Measurements from ENCODE around the gene CNTNAP5. TPM values are rescaled to one million over a fixed set of nuclear protein-coding genes. Genes with fewer than 3 reads are reported as not detected.

The CNTNAP5 gene
- total and polyA plus RNA-seq, 5 donors from 2014 or later = not detected

DNA sequence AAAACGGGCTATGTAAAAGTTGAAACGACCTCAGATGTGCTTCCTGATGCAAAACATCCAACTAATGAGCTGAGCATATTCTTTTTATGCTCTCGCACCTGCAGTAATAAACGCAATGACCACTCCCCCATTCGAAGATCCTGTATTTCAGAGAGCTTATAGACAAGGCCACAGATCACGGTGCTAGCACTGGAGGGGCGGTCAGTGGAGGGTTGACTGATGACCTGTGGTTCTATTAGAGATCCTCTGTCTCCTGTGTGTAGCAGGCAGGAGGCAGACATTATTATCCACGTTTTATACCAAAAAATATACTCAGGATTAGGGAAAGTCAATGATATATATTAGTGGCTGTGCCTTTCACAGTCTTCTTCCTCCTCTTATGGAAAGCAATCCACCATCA is 457.0 kb downstream of the CNTNAP5 start:
- Mint-ChIP-seq H3K9me3 (peaks cover 1 to 11% (median 7%) of the 10 kb centered on the region in 7 donors), H3K4me3 (no peak overlapping the region), H3K4me1 (no peaks in the 10 kb centered on the region), H3K27ac (no peak overlapping the region), H3K27me3 (no peaks in the 10 kb centered on the region), H3K36me3 (no peaks in the 10 kb centered on the region)
- Histone ChIP-seq H3K36me3 (ENCODE audit: control insufficient read depth, insufficient read depth, low read length) (no peaks in the 10 kb centered on the region), H3K27me3 (ENCODE audit: control insufficient read depth, insufficient read depth, low read length) (no peaks in the 10 kb centered on the region), H3K9me3 (ENCODE audit: control insufficient read depth in 2 of 2, low read length in 2 of 2) (peaks cover 0 to 4% of the 10 kb centered on the region in 2 experiments), H3K4me3 (ENCODE audit: low read depth, low read length) (no peak overlapping the region), H3K27ac (ENCODE audit: insufficient read depth, low read length, poor library complexity, severe bottlenecking) (no peak overlapping the region), H3K4me1 (ENCODE audit: control insufficient read depth, insufficient read depth, low read length, poor library complexity, severe bottlenecking) (no peaks in the 10 kb centered on the region)
- ATAC-seq (ENCODE audit: low read depth in 2 of 2) (no peak), DNase-seq (no peak)

DNA sequence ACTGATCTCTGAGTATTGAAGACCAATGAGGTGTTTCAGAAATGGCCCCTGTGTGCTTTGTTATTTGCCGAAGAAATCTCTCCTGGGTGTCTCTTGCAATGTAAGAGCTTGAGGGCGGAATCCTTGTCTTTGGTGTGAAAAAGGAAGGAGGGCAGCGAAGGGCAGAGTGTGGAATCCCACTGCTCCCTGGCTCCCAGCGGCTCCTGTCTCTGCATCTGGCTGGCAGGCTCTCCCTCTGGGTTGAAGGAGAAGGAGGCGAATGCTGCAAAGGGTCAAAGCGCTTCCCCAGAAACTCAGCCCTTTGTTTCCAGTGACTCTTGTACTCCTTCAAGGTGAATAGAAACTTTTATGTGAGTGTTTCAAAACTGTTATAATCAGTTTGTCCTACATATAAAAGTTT is 457.5 kb downstream of the CNTNAP5 start:
- H3K36me3 ChIP-seq (ENCODE audit: control insufficient read depth, insufficient read depth, low read length) = no peaks in the 10 kb centered on the region
- ATAC-seq (ENCODE audit: low read depth in 2 of 2) (no peak), DNase-seq (no peak)
- H3K4me1 ChIP-seq (ENCODE audit: control insufficient read depth, insufficient read depth, low read length, poor library complexity, severe bottlenecking) = no peaks in the 10 kb centered on the region
- no peaks in the 10 kb centered on the region for H3K27me3 ChIP-seq (ENCODE audit: control insufficient read depth, insufficient read depth, low read length)
- H3K27ac ChIP-seq (ENCODE audit: insufficient read depth, low read length, poor library complexity, severe bottlenecking) = no peak overlapping the region
- Mint-ChIP-seq H3K4me1 (no peaks in the 10 kb centered on the region), H3K36me3 (no peaks in the 10 kb centered on the region), H3K27ac (no peak overlapping the region), H3K4me3 (no peak overlapping the region), H3K27me3 (no peaks in the 10 kb centered on the region), H3K9me3 (peaks cover 1 to 11% (median 7%) of the 10 kb centered on the region in 7 donors)
- H3K9me3 ChIP-seq (ENCODE audit: control insufficient read depth in 2 of 2, low read length in 2 of 2) = peaks cover 0 to 4% of the 10 kb centered on the region in 2 experiments
- no peak overlapping the region for H3K4me3 ChIP-seq (ENCODE audit: low read depth, low read length)

DNA sequence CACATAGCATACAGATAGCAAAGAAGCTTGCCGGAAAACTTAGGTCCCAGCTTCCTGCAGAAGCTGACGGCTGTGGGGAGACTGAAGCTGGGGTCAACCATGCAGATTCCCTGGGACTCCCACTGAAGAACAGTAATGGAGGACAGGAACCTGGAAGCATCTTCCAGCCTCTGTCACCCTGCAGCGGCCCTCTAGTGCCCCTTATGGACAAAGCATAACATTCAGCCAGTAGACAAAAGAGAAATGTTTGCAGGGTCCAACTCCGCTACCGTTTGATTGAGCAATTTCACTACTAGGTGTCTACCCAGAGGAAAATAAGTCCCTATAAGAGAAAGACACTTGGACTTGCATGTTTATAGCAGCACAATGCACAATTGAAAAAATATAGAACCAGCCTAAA is 460.6 kb downstream of the CNTNAP5 start:
- Mint-ChIP-seq H3K9me3 (peaks cover 3 to 8% (median 6%) of the 10 kb centered on the region in 7 donors), H3K4me1 (no peaks in the 10 kb centered on the region), H3K36me3 (no peaks in the 10 kb centered on the region), H3K27me3 (no peaks in the 10 kb centered on the region), H3K4me3 (no peak overlapping the region), H3K27ac (no peak overlapping the region)
- Histone ChIP-seq H3K9me3 (ENCODE audit: control insufficient read depth in 2 of 2, low read length in 2 of 2) (peaks cover 0 to 4% of the 10 kb centered on the region in 2 experiments), H3K36me3 (ENCODE audit: control insufficient read depth, insufficient read depth, low read length) (no peaks in the 10 kb centered on the region), H3K27me3 (ENCODE audit: control insufficient read depth, insufficient read depth, low read length) (no peaks in the 10 kb centered on the region), H3K27ac (ENCODE audit: insufficient read depth, low read length, poor library complexity, severe bottlenecking) (no peak overlapping the region), H3K4me1 (ENCODE audit: control insufficient read depth, insufficient read depth, low read length, poor library complexity, severe bottlenecking) (no peaks in the 10 kb centered on the region), H3K4me3 (ENCODE audit: low read depth, low read length) (no peak overlapping the region)
- no peak for ATAC-seq (ENCODE audit: low read depth in 2 of 2)
- DNase-seq = no peak

DNA sequence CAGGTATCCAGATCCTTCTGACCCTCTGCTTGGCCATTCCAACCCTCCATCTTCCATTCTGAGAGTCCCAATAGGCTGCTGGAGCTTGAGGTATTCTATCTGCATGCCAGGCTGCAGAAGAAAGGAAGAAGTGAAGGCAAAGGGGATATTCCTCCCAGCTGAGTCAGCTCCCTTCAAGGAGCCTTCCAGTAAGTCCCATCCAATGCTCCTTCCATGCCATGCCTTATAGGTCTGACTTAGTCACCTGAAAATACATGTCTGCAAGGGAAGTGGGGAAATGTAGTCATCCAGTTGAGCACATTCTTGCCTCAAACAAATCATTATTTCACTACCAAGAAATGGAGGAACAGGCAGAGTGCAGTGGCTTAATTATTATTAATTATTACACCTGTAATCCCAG is 464.6 kb downstream of the CNTNAP5 start:
- DNase-seq (no peak), ATAC-seq (ENCODE audit: low read depth in 2 of 2) (no peak)
- no peaks in the 10 kb centered on the region for H3K4me1 Mint-ChIP-seq
- no peaks in the 10 kb centered on the region for H3K36me3 Mint-ChIP-seq
- Histone ChIP-seq H3K27me3 (ENCODE audit: control insufficient read depth, insufficient read depth, low read length) (no peaks in the 10 kb centered on the region), H3K4me1 (ENCODE audit: control insufficient read depth, insufficient read depth, low read length, poor library complexity, severe bottlenecking) (no peaks in the 10 kb centered on the region), H3K27ac (ENCODE audit: insufficient read depth, low read length, poor library complexity, severe bottlenecking) (no peak overlapping the region), H3K9me3 (ENCODE audit: control insufficient read depth in 2 of 2, low read length in 2 of 2) (no peaks in the 10 kb centered on the region), H3K4me3 (ENCODE audit: low read depth, low read length) (no peak overlapping the region), H3K36me3 (ENCODE audit: control insufficient read depth, insufficient read depth, low read length) (no peaks in the 10 kb centered on the region)
- peaks cover 0 to 8% (median 4%) of the 10 kb centered on the region in 7 donors for H3K9me3 Mint-ChIP-seq
- H3K27me3 Mint-ChIP-seq = no peaks in the 10 kb centered on the region
- no peak overlapping the region for H3K27ac Mint-ChIP-seq
- H3K4me3 Mint-ChIP-seq = no peak overlapping the region

DNA sequence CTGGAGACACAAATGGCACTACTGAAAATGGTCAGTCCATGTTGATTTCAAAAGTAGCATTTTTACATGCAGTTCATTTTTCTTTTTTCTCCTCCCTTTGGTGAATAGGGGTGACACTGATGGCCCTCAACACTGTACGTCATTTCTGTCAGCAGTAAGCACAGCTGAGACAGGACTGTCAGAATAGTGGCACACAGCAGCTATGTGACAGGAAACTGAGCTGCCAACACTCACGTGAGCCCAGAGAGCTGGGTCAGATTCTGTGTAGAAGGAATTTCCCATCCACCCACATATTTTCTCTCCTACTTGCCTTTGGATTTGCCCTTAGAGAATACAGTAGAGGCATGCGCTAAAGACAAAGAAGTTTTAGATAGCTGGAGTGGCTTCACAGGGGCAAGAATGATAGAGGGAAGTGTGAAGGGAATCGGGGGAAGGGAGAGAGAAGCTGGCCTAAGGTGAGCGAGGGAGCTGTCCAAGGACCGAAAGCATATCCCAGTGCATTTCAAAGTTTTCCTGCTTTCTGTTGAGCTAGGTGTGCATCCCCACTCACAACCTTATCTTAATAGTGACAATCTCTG is 476.6 kb downstream of the CNTNAP5 start:
- Mint-ChIP-seq H3K9me3 (peaks cover 4 to 29% (median 7%) of the 10 kb centered on the region in 7 donors), H3K36me3 (no peaks in the 10 kb centered on the region), H3K27me3 (no peaks in the 10 kb centered on the region), H3K27ac (no peak overlapping the region), H3K4me1 (no peaks in the 10 kb centered on the region), H3K4me3 (no peak overlapping the region)
- ATAC-seq (ENCODE audit: low read depth in 2 of 2) = no peak
- H3K36me3 ChIP-seq (ENCODE audit: control insufficient read depth, insufficient read depth, low read length) = no peaks in the 10 kb centered on the region
- no peak overlapping the region for H3K27ac ChIP-seq (ENCODE audit: insufficient read depth, low read length, poor library complexity, severe bottlenecking)
- no peak for DNase-seq
- H3K4me3 ChIP-seq (ENCODE audit: low read depth, low read length) = no peak overlapping the region
- H3K4me1 ChIP-seq (ENCODE audit: control insufficient read depth, insufficient read depth, low read length, poor library complexity, severe bottlenecking) = no peaks in the 10 kb centered on the region
- H3K9me3 ChIP-seq (ENCODE audit: control insufficient read depth in 2 of 2, low read length in 2 of 2) = peaks cover 0 to 6% of the 10 kb centered on the region in 2 experiments
- H3K27me3 ChIP-seq (ENCODE audit: control insufficient read depth, insufficient read depth, low read length) = no peaks in the 10 kb centered on the region

GRCh38 chr2:124514236-124514635 is 489.1 kb downstream of the CNTNAP5 start:
- peaks cover 2 to 23% (median 8%) of the 10 kb centered on the region in 7 donors for H3K9me3 Mint-ChIP-seq
- DNase-seq (no peak), ATAC-seq (ENCODE audit: low read depth in 2 of 2) (no peak)
- peaks cover 3% of the 10 kb centered on the region for H3K36me3 Mint-ChIP-seq
- Histone ChIP-seq H3K4me1 (ENCODE audit: control insufficient read depth, insufficient read depth, low read length, poor library complexity, severe bottlenecking) (no peaks in the 10 kb centered on the region), H3K36me3 (ENCODE audit: control insufficient read depth, insufficient read depth, low read length) (no peaks in the 10 kb centered on the region), H3K9me3 (ENCODE audit: control insufficient read depth in 2 of 2, low read length in 2 of 2) (no peaks in the 10 kb centered on the region), H3K27ac (ENCODE audit: insufficient read depth, low read length, poor library complexity, severe bottlenecking) (no peak overlapping the region), H3K27me3 (ENCODE audit: control insufficient read depth, insufficient read depth, low read length) (no peaks in the 10 kb centered on the region), H3K4me3 (ENCODE audit: low read depth, low read length) (no peak overlapping the region)
- no peaks in the 10 kb centered on the region for H3K27me3 Mint-ChIP-seq
- H3K27ac Mint-ChIP-seq = no peak overlapping the region
- H3K4me3 Mint-ChIP-seq = no peak overlapping the region
- H3K4me1 Mint-ChIP-seq = no peaks in the 10 kb centered on the region

DNA sequence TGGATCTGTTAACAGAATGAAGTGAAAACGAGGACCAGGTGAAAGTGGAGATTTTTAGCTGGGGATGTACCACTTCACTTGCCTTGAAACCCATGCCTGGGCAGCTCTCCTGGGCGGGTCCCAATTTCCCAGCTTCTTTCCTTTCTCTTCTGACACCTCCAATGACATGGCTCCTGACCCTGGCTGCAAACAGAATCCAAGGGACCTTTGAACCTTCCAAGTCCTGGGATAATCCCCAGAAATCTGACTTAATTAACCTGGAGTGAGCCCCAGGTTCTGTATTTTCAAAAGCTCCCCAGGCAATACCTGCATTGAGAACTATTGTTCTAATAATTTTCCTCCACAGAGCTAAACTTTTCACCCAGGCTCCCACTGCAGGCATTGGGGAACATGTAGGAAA is 495.9 kb downstream of the CNTNAP5 start:
- no peaks in the 10 kb centered on the region for H3K27me3 ChIP-seq (ENCODE audit: control insufficient read depth, insufficient read depth, low read length)
- no peak overlapping the region for H3K4me3 ChIP-seq (ENCODE audit: low read depth, low read length)
- H3K4me3 Mint-ChIP-seq = no peak overlapping the region
- no peak overlapping the region for H3K27ac ChIP-seq (ENCODE audit: insufficient read depth, low read length, poor library complexity, severe bottlenecking)
- no peak overlapping the region for H3K27ac Mint-ChIP-seq
- no peaks in the 10 kb centered on the region for H3K27me3 Mint-ChIP-seq
- H3K9me3 Mint-ChIP-seq = peaks cover 3 to 22% (median 8%) of the 10 kb centered on the region in 7 donors
- H3K9me3 ChIP-seq (ENCODE audit: control insufficient read depth in 2 of 2, low read length in 2 of 2) = no peaks in the 10 kb centered on the region
- no peaks in the 10 kb centered on the region for H3K36me3 ChIP-seq (ENCODE audit: control insufficient read depth, insufficient read depth, low read length)
- no peaks in the 10 kb centered on the region for H3K4me1 ChIP-seq (ENCODE audit: control insufficient read depth, insufficient read depth, low read length, poor library complexity, severe bottlenecking)
- H3K36me3 Mint-ChIP-seq = no peaks in the 10 kb centered on the region
- H3K4me1 Mint-ChIP-seq = no peaks in the 10 kb centered on the region
- ATAC-seq (ENCODE audit: low read depth in 2 of 2) (no peak), DNase-seq (no peak)

DNA sequence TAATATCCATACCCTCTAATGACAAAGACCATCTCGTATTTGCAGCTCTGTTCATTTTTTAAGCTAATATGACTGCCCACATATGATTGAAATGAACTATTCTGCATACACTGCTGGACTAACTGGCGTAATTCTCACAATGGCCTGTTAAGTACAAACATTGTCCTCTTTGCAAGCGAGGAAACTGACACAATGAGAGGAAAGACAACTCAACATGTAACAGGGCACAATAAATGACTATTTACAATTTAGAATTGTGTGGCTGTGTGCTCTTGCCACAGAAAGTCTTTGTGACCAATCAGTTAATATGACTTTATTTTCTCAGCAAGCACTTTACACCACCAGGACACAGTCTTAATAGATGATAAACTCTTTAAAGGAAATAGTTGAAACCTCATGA is 498.0 kb downstream of the CNTNAP5 start:
- Mint-ChIP-seq H3K4me1 (no peaks in the 10 kb centered on the region), H3K27ac (no peak overlapping the region), H3K27me3 (no peaks in the 10 kb centered on the region), H3K36me3 (no peaks in the 10 kb centered on the region), H3K4me3 (no peak overlapping the region), H3K9me3 (peaks cover 3 to 12% (median 4%) of the 10 kb centered on the region in 7 donors)
- DNase-seq = no peak
- H3K27ac ChIP-seq (ENCODE audit: insufficient read depth, low read length, poor library complexity, severe bottlenecking) = no peak overlapping the region
- no peaks in the 10 kb centered on the region for H3K36me3 ChIP-seq (ENCODE audit: control insufficient read depth, insufficient read depth, low read length)
- no peaks in the 10 kb centered on the region for H3K27me3 ChIP-seq (ENCODE audit: control insufficient read depth, insufficient read depth, low read length)
- H3K4me3 ChIP-seq (ENCODE audit: low read depth, low read length) = no peak overlapping the region
- H3K4me1 ChIP-seq (ENCODE audit: control insufficient read depth, insufficient read depth, low read length, poor library complexity, severe bottlenecking) = no peaks in the 10 kb centered on the region
- no peak for ATAC-seq (ENCODE audit: low read depth in 2 of 2)
- H3K9me3 ChIP-seq (ENCODE audit: control insufficient read depth in 2 of 2, low read length in 2 of 2) = no peaks in the 10 kb centered on the region

All from CD4-positive, CD25-positive, alpha-beta regulatory T cell (primary cell).